ENCODE measurements around the gene HSPD1. TPM values are rescaled to one million over a fixed set of nuclear protein-coding genes. Genes with fewer than 3 reads are reported as not detected.

The HSPD1 gene
- total RNA-seq, 2 donors from 2014 or later, result 635 to 720 TPM

- Mint-ChIP-seq H3K4me3 (no peak overlapping the region), H3K4me1 (ENCODE audit: low read depth) (peaks cover 28% of the 10 kb centered on the region), H3K36me3 (ENCODE audit: insufficient read depth in 2 of 2) (peaks cover 0 to 11% of the 10 kb centered on the region in 2 donors), H3K27ac (no peak overlapping the region), H3K27me3 (ENCODE audit: low read depth) (no peaks in the 10 kb centered on the region), H3K9me3 (no peaks in the 10 kb centered on the region)
- ATAC-seq (replicated peaks in 1 of 2) (no peak), DNase-seq (no peak)
Measured at GRCh38 chr2:197506658-197507057, 7.0 kb upstream of the HSPD1 start.

- DNase-seq (no peak), ATAC-seq (replicated peaks in 1 of 2) (no peak)
- H3K27me3 Mint-ChIP-seq (ENCODE audit: low read depth), result no peaks in the 10 kb centered on the region
- no peak overlapping the region for H3K4me3 Mint-ChIP-seq
- H3K9me3 Mint-ChIP-seq, result no peaks in the 10 kb centered on the region
- H3K4me1 Mint-ChIP-seq (ENCODE audit: low read depth), result peaks cover 38% of the 10 kb centered on the region
- H3K36me3 Mint-ChIP-seq (ENCODE audit: insufficient read depth in 2 of 2), result peaks cover 3 to 22% of the 10 kb centered on the region in 2 donors
- H3K27ac Mint-ChIP-seq, result peak overlapping the region; percentile 73
Measured at GRCh38 chr2:197504512-197504911, 4.9 kb upstream of the HSPD1 start.

- peaks cover 5 to 22% of the 10 kb centered on the region in 2 donors for H3K36me3 Mint-ChIP-seq (ENCODE audit: insufficient read depth in 2 of 2)
- ATAC-seq (replicated peaks in 1 of 2) (no peak), DNase-seq (no peak)
- no peaks in the 10 kb centered on the region for H3K27me3 Mint-ChIP-seq (ENCODE audit: low read depth)
- no peaks in the 10 kb centered on the region for H3K9me3 Mint-ChIP-seq
- H3K4me1 Mint-ChIP-seq (ENCODE audit: low read depth), result peaks cover 38% of the 10 kb centered on the region
- H3K4me3 Mint-ChIP-seq, result no peak overlapping the region
- H3K27ac Mint-ChIP-seq, result peak overlapping the region; percentile 73
Measured at GRCh38 chr2:197504000-197504399, 4.4 kb upstream of the HSPD1 start.

- Mint-ChIP-seq H3K27ac (peak overlapping the region; percentile 99), H3K4me1 (ENCODE audit: low read depth) (peaks cover 45% of the 10 kb centered on the region), H3K4me3 (peak overlapping the region; percentile 96 to 100), H3K27me3 (ENCODE audit: low read depth) (no peaks in the 10 kb centered on the region), H3K36me3 (ENCODE audit: insufficient read depth in 2 of 2) (peaks cover 14 to 33% of the 10 kb centered on the region in 2 donors), H3K9me3 (no peaks in the 10 kb centered on the region)
- ATAC-seq (replicated peaks in 1 of 2), result no peak
- no peak for DNase-seq
Measured at GRCh38 chr2:197502685-197503084, 3.0 kb upstream of the HSPD1 start.

- Mint-ChIP-seq H3K9me3 (no peaks in the 10 kb centered on the region), H3K27me3 (ENCODE audit: low read depth) (no peaks in the 10 kb centered on the region), H3K4me3 (peak overlapping the region; percentile 96 to 100), H3K36me3 (ENCODE audit: insufficient read depth in 2 of 2) (peaks cover 15 to 38% of the 10 kb centered on the region in 2 donors), H3K27ac (peak overlapping the region; percentile 99), H3K4me1 (ENCODE audit: low read depth) (peaks cover 49% of the 10 kb centered on the region)
- ATAC-seq (replicated peaks in 1 of 2) (no peak), DNase-seq (no peak)
Measured at GRCh38 chr2:197502201-197502600, 2.6 kb upstream of the HSPD1 start.

- Mint-ChIP-seq H3K4me3 (peak overlapping the region; percentile 96 to 100), H3K4me1 (ENCODE audit: low read depth) (peaks cover 65% of the 10 kb centered on the region), H3K36me3 (ENCODE audit: insufficient read depth in 2 of 2) (peaks cover 15 to 50% of the 10 kb centered on the region in 2 donors), H3K27me3 (ENCODE audit: low read depth) (no peaks in the 10 kb centered on the region), H3K9me3 (no peaks in the 10 kb centered on the region), H3K27ac (peak overlapping the region; percentile 99)
- no peak for DNase-seq
- ATAC-seq (replicated peaks in 1 of 2), result peak; percentile 5 to 8
Measured at GRCh38 chr2:197500503-197501131, 977 bp upstream of the HSPD1 start.

- Mint-ChIP-seq H3K9me3 (no peaks in the 10 kb centered on the region), H3K36me3 (ENCODE audit: insufficient read depth in 2 of 2) (peaks cover 22 to 58% of the 10 kb centered on the region in 2 donors), H3K27me3 (ENCODE audit: low read depth) (no peaks in the 10 kb centered on the region), H3K4me3 (peak overlapping the region; percentile 96 to 100), H3K27ac (peak overlapping the region; percentile 98), H3K4me1 (ENCODE audit: low read depth) (peaks cover 67% of the 10 kb centered on the region)
- ATAC-seq (replicated peaks in 1 of 2) (peak; percentile 6 to 16), DNase-seq (peak; percentile 73 to 75)
Measured at GRCh38 chr2:197498937-197499593, 575 bp downstream of the HSPD1 start.

GRCh38 chr2:197498235-197498936 is 1.3 kb downstream of the HSPD1 start:
- Mint-ChIP-seq H3K27me3 (ENCODE audit: low read depth) (no peaks in the 10 kb centered on the region), H3K36me3 (ENCODE audit: insufficient read depth in 2 of 2) (peaks cover 22 to 56% of the 10 kb centered on the region in 2 donors), H3K4me3 (peak overlapping the region; percentile 96 to 100), H3K9me3 (no peaks in the 10 kb centered on the region), H3K4me1 (ENCODE audit: low read depth) (peaks cover 61% of the 10 kb centered on the region), H3K27ac (peak overlapping the region; percentile 98)
- ATAC-seq (replicated peaks in 1 of 2), result no peak
- DNase-seq, result no peak

GRCh38 chr2:197497326-197497725 is 2.3 kb downstream of the HSPD1 start:
- Mint-ChIP-seq H3K27me3 (ENCODE audit: low read depth) (no peaks in the 10 kb centered on the region), H3K9me3 (no peaks in the 10 kb centered on the region), H3K4me1 (ENCODE audit: low read depth) (peaks cover 61% of the 10 kb centered on the region), H3K36me3 (ENCODE audit: insufficient read depth in 2 of 2) (peaks cover 26 to 62% of the 10 kb centered on the region in 2 donors), H3K4me3 (peak overlapping the region; percentile 96 to 100), H3K27ac (peak overlapping the region; percentile 98)
- no peak for DNase-seq
- no peak for ATAC-seq (replicated peaks in 1 of 2)

- peak overlapping the region; percentile 96 to 100 for H3K4me3 Mint-ChIP-seq
- DNase-seq (no peak), ATAC-seq (replicated peaks in 1 of 2) (no peak)
- peaks cover 55% of the 10 kb centered on the region for H3K4me1 Mint-ChIP-seq (ENCODE audit: low read depth)
- H3K9me3 Mint-ChIP-seq, result no peaks in the 10 kb centered on the region
- H3K27ac Mint-ChIP-seq, result peak overlapping the region; percentile 98
- no peaks in the 10 kb centered on the region for H3K27me3 Mint-ChIP-seq (ENCODE audit: low read depth)
- H3K36me3 Mint-ChIP-seq (ENCODE audit: insufficient read depth in 2 of 2), result peaks cover 27 to 63% of the 10 kb centered on the region in 2 donors
Measured at GRCh38 chr2:197496695-197497094, 2.9 kb downstream of the HSPD1 start.

GRCh38 chr2:197495433-197496134 is 4.1 kb downstream of the HSPD1 start:
- Mint-ChIP-seq H3K27ac (peak overlapping the region; percentile 98), H3K4me3 (peak overlapping the region; percentile 96 to 100), H3K27me3 (ENCODE audit: low read depth) (no peaks in the 10 kb centered on the region), H3K4me1 (ENCODE audit: low read depth) (peaks cover 52% of the 10 kb centered on the region), H3K9me3 (no peaks in the 10 kb centered on the region), H3K36me3 (ENCODE audit: insufficient read depth in 2 of 2) (peaks cover 27 to 63% of the 10 kb centered on the region in 2 donors)
- ATAC-seq (replicated peaks in 1 of 2), result no peak
- DNase-seq, result no peak

- Mint-ChIP-seq H3K27me3 (ENCODE audit: low read depth) (no peaks in the 10 kb centered on the region), H3K9me3 (peaks cover 3% of the 10 kb centered on the region in 2 donors), H3K27ac (peak overlapping the region; percentile 68), H3K4me1 (ENCODE audit: low read depth) (peaks cover 12% of the 10 kb centered on the region), H3K4me3 (no peak overlapping the region), H3K36me3 (ENCODE audit: insufficient read depth in 2 of 2) (peaks cover 29 to 69% of the 10 kb centered on the region in 2 donors)
- no peak for DNase-seq
- no peak for ATAC-seq (replicated peaks in 1 of 2)
Measured at GRCh38 chr2:197487385-197487784, 12.3 kb downstream of the HSPD1 start.

GRCh38 chr2:197486175-197486574 is 13.5 kb downstream of the HSPD1 start:
- H3K9me3 Mint-ChIP-seq, result peaks cover 3% of the 10 kb centered on the region in 2 donors
- no peak for ATAC-seq (replicated peaks in 1 of 2)

More at GRCh38 chr2:197486175-197486574, 13.5 kb downstream of the HSPD1 start:
- no peak for DNase-seq
- Mint-ChIP-seq H3K36me3 (ENCODE audit: insufficient read depth in 2 of 2) (peaks cover 24 to 61% of the 10 kb centered on the region in 2 donors), H3K4me3 (no peak overlapping the region), H3K27me3 (ENCODE audit: low read depth) (no peaks in the 10 kb centered on the region), H3K4me1 (ENCODE audit: low read depth) (peaks cover 6% of the 10 kb centered on the region), H3K27ac (no peak overlapping the region)
